HEK293T (cell line): Measurements from ENCODE around the gene TNFRSF21.

Experiments used
- BHLHE40 ChIP-seq: fragments of 450-650 bp; IDR thresholded peaks from 2 replicates; pipeline ENCODE4 v1.6.1; 2016; ENCODE audit warnings: mild to moderate bottlenecking, moderate library complexity, borderline replicate concordance
- CTBP1 ChIP-seq: fragments of 450-650 bp; IDR thresholded peaks from 2 replicates; pipeline ENCODE4 v1.6.1; 2016; ENCODE audit warnings: borderline replicate concordance
- LEF1 ChIP-seq: fragments of 450-650 bp; IDR thresholded peaks from 2 replicates; pipeline ENCODE4 v1.6.1; 2017; ENCODE audit warnings: mild to moderate bottlenecking, borderline replicate concordance
- SP1 ChIP-seq: fragments of 450-650 bp; IDR thresholded peaks from 2 replicates; pipeline ENCODE4 v1.6.1; 2017

- TF ChIP-seq LEF1 (no peak), CTBP1 (no peak), SP1 (no peak), BHLHE40 (no peak)
Observed at GRCh38 chr6:47286301-47286700, 23.4 kb downstream of the TNFRSF21 start.
